Renal pelvis (tissue), 4 donors: ENCODE measurements around the gene NINL. TPM values are rescaled to one million over a fixed set of nuclear protein-coding genes. Genes with fewer than 3 reads are reported as not detected.

Experiments used
- DNase-seq: peaks from one replicate; pipeline ENCODE4 v3.0.0-alpha.2; 2013
- polyA plus RNA-seq, 3 donors: library from polyadenylated mRNA; unstranded; fragments of 120-200 nt; gene quantifications; one replicate each; pipeline ENCODE4 v1.2.1, GENCODE V29; 2013; ENCODE audit not compliant: insufficient read length in 3 of 3

Gene NINL
- polyA plus RNA-seq, 3 donors: 40.1 to 57.0 (median 56.6) TPM

DNA sequence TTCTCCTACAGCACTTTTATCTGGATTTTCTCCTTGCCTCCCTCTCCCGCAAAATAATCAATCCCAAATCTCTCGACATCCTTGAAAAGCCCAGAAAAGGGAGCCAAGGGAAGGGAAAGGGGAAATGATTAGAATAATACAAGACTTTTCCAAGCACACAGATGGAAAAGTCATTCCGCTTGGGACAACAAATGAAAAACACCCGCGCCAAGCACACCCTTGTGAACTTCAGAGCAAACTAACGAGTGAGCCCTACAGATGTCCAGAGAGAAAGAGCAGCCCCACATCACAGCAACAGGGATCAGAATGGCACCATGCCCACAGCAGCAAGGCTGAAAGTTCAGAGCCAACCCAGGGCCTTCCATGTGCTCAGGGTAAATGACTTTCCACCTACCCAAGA, 49.6 kb downstream of the NINL start:
- no peak for DNase-seq

DNA sequence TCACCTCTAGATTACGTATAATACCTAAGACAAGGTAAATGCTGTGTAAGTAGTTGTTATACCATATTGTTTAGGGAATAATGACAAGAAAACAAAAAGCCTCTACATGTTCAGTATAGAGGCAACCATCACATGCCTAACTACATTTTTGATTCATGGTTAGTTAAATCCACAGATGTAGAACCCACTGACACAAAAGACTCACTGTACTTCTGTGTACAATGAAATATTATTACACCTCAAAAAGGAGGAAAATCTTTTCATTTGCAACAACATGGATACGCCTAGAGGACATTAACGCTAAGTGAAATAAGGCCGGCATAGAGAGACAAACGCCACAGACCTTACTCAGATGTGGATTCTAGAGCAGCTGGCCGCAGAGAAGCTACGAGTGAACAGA, 50.5 kb downstream of the NINL start:
- no peak for DNase-seq

DNA sequence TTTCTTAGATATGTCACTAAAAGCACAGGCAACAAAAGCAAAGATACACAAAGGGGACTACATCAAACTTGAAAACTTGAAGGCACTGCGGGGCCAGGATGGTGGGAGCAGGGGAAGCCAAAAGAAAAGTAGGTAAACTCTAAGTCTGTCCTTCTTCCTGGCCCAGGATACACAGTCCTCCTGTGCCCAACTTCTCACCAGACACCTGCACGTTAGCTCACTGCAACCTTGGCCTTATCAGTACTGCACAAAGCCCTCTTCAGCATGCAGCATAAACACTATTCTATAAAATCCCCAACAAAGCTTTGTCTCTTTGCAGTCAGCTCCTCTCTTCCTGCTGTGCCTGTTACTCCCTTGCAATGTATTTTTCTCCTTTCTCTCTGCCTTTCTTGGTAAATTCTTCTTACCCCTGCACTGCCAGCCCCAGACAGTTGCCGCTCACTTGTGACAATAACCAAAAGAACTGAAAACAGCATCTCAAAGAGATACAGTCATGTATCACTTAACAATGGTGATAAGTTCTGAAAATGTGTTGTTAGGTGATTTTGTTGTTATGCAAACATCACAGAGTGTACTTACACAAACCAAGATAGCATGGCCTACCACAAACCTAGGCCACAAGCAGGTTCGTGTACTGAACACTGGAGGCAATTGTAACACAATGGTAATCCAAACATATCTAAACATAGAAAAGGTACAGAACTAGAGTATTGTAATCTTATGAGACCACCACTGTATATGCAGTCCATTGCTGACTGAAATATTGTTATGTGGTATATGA, 51.2 kb downstream of the NINL start:
- no peak for DNase-seq

- DNase-seq: no peak
Observed at GRCh38 chr20:25532971-25533391, 52.4 kb downstream of the NINL start.

DNA sequence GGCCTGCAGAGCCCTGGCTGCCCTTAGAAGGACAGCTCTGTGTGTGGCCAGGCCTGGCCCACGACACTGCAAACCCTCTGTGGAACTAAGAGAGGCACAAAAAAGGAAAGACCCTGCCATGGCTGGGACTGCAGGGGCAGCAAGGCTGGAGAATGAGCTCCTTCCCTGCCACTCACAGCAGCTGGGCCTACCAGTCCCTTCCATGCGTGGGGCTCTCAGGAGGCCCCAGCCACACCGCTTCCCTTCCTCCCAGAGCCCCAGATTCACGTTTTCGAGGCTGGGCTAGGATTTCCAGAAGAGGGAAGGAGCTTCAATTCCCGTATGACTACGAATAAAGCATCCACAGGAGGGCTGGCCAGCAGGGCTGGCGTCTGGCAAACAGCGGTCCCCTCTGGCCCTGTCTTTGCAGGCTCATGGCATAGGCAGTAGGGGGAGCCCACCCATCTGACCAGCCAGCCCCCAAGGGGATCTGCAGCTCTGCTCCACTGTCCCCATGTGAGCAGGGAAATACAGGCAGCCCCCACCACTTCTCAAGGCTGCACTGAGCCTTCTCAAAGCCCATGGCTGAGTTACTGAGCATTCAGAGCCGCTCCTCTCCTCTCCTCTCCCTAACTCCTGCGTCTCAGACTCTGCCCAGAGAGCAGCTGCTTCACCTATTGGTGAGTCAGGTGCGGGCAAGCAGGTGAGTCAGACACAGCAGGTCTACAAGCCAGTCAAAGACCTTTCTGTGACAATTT, 53.1 kb downstream of the NINL start:
- DNase-seq: no peak

- DNase-seq: no peak
Observed at GRCh38 chr20:25529295-25529951, 55.9 kb downstream of the NINL start.

GRCh38 chr20:25527949-25528348, 57.4 kb downstream of the NINL start:
- no peak for DNase-seq

- no peak for DNase-seq
Observed at GRCh38 chr20:25526446-25526845, 58.9 kb downstream of the NINL start.

- no peak for DNase-seq
Observed at GRCh38 chr20:25525867-25526266, 59.5 kb downstream of the NINL start.

DNA sequence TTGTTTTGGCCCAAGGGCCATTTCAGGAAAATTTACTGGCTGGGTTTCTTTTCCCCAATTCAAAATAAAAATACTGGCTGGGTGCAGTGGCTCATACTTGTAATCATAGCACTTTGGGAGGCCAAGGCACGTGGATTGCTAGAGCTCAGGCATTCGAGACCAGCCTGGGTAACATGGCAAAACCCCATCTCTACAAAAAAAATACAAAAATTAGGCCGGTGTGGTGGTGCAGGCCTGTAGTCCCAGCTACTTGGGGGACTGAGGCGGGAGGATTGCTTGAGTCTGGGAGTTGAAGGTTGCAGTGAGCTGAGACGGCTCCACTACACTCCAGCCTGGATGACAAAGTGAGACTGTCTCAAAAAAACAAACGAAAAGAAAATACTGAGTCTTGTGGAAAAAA, 60.0 kb downstream of the NINL start:
- no peak for DNase-seq

GRCh38 chr20:25521382-25521781, 63.9 kb downstream of the NINL start:
- no peak for DNase-seq

DNA sequence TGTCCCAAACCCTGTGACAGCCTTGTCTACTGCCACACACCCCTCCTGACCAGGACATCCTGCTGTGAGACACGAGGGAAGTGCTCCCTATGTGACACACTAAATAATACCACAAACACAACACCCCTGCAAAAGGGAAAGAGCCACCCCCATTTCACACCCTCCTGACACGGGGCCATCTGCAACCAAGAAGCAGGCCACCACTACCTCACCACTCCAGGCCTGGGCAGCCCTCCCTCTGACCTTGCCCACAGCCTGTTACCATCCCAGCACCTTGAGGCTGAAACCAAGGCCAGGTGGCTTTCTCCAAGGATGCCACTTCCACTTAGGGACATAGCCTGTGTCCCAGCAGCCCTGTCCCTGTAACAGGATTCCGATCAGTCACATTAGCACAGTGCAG, 68.2 kb downstream of the NINL start:
- DNase-seq: no peak

GRCh38 chr20:25514747-25515340, 70.5 kb downstream of the NINL start:
- DNase-seq: no peak

- DNase-seq: no peak
Observed at GRCh38 chr20:25514195-25514594, 71.1 kb downstream of the NINL start.

DNA sequence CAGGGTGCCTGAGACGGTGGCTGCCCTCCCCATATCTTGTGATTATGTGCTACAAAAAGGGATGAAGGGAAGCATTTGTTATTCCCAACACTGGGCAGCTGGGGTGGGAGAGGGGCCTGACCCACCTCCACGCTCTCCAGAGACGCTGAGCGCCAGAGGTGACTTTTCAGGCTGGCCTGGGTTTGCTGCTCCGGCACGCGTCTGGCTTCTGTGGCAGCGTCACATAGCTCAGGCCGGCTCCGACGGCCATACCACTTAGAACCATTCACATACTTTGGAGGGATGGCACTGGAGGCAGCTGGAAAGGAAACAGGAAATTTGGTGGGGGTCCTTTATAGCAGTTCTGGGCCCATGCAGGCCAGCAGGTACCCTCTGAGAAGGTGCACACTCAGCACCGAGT, 72.6 kb downstream of the NINL start:
- no peak for DNase-seq

DNA sequence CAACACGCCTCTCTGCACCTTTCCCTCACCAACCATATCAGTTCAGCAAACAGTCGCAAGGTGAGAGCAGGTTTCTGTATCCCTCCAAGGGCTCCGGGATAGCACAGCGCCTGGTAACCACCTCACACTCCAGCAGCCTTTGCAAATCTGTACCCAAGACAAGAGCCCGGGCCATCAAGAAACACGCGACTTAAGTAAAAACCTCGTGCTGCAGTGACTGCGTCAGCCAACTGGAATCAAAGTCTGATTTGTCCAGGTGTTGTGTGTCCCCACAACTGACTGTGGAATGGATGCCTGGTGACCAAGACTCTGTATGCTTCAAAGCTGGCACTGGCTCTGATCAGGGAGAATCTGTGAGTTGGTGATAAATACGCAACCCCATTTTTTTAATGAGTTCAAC, 74.1 kb downstream of the NINL start:
- no peak for DNase-seq

- DNase-seq: no peak
Observed at GRCh38 chr20:25510721-25511120, 74.6 kb downstream of the NINL start.

- no peak for DNase-seq
Observed at GRCh38 chr20:25510202-25510601, 75.1 kb downstream of the NINL start.

DNA sequence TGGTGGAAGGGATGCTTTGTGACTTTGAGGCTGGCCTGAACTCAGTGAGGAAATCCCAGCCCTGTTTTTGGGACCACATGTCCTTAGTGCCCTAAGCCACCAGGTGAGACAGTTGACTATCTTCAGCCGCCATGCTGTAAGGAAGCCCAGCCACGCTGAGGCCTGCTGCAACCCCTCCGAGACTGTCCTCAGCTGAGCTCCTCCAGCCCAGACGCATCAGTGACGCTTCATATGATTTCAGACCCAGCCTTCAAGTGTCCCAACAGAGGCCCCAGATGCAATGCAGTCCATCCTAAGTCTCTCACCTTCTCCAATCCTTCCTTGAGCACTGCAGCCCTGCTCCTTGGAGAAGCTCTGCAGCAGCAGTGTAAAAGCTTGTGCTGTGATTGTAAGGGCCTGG, 76.2 kb downstream of the NINL start:
- no peak for DNase-seq

GRCh38 chr20:25508083-25508770, 77.1 kb downstream of the NINL start:
- DNase-seq: peak; percentile 15

- DNase-seq: no peak
Observed at GRCh38 chr20:25507385-25508082, 77.8 kb downstream of the NINL start.
